Measurements from ENCODE around the gene MAST2.

MAST2 gene

GRCh38 chr1:45814776-45815175 lies 11.4 kb downstream of the MAST2 start:
- Histone ChIP-seq H3K27me3 (ENCODE audit: insufficient read depth, insufficient read length) (no peaks in the 10 kb centered on the region), H3K36me3 (ENCODE audit: insufficient read depth, insufficient read length, low read length) (peaks cover 43% of the 10 kb centered on the region), H3K9ac (ENCODE audit: insufficient read length, low read depth) (no peak overlapping the region), H3K4me3 (ENCODE audit: insufficient read length, low read depth) (no peak overlapping the region), H3K4me1 (ENCODE audit: insufficient read depth, insufficient read length) (no peaks in the 10 kb centered on the region), H3K9me3 (ENCODE audit: insufficient read depth, low read length) (no peaks in the 10 kb centered on the region)
- DNase-seq (ENCODE audit: low read depth, low spot score) = no peak
- no peak for TF ChIP-seq ZNF274 (IDR thresholded peaks at IDR 0.05; ENCODE audit: low read depth, low read length)
- TF ChIP-seq SUZ12 (IDR thresholded peaks at IDR 0.05; ENCODE audit: extremely low read depth, insufficient read depth, insufficient read length) = no peak
- no peak for TF ChIP-seq YY1 (IDR thresholded peaks at IDR 0.05; ENCODE audit: insufficient read depth, insufficient read length)

- TF ChIP-seq YY1 (IDR thresholded peaks at IDR 0.05; ENCODE audit: insufficient read depth, insufficient read length) (no peak), SUZ12 (IDR thresholded peaks at IDR 0.05; ENCODE audit: extremely low read depth, insufficient read depth, insufficient read length) (no peak), ZNF274 (IDR thresholded peaks at IDR 0.05; ENCODE audit: low read depth, low read length) (no peak)
- H3K36me3 ChIP-seq (ENCODE audit: insufficient read depth, insufficient read length, low read length) = peaks cover 45% of the 10 kb centered on the region
- no peaks in the 10 kb centered on the region for H3K4me1 ChIP-seq (ENCODE audit: insufficient read depth, insufficient read length)
- H3K9me3 ChIP-seq (ENCODE audit: insufficient read depth, low read length) = 0 out of 2 replicates have a peak, but pooled peaks cover 1% of the 10 kb centered on the region
- H3K27me3 ChIP-seq (ENCODE audit: insufficient read depth, insufficient read length) = no peaks in the 10 kb centered on the region
- H3K9ac ChIP-seq (ENCODE audit: insufficient read length, low read depth) = no peak overlapping the region
- H3K4me3 ChIP-seq (ENCODE audit: insufficient read length, low read depth) = no peak overlapping the region
- DNase-seq (ENCODE audit: low read depth, low spot score) = no peak
These were observed 12.5 kb downstream of the MAST2 start for GRCh38 chr1:45815667-45816458.

GRCh38 chr1:45820173-45820572 lies 16.8 kb downstream of the MAST2 start:
- TF ChIP-seq ZNF274 (IDR thresholded peaks at IDR 0.05; ENCODE audit: low read depth, low read length) (no peak), YY1 (IDR thresholded peaks at IDR 0.05; ENCODE audit: insufficient read depth, insufficient read length) (no peak), SUZ12 (IDR thresholded peaks at IDR 0.05; ENCODE audit: extremely low read depth, insufficient read depth, insufficient read length) (no peak)
- Histone ChIP-seq H3K4me1 (ENCODE audit: insufficient read depth, insufficient read length) (no peaks in the 10 kb centered on the region), H3K9me3 (ENCODE audit: insufficient read depth, low read length) (peaks cover 6% of the 10 kb centered on the region; the same call in 1 of the 2 replicates), H3K9ac (ENCODE audit: insufficient read length, low read depth) (no peak overlapping the region), H3K4me3 (ENCODE audit: insufficient read length, low read depth) (no peak overlapping the region), H3K36me3 (ENCODE audit: insufficient read depth, insufficient read length, low read length) (peaks cover 35% of the 10 kb centered on the region), H3K27me3 (ENCODE audit: insufficient read depth, insufficient read length) (no peaks in the 10 kb centered on the region)
- no peak for DNase-seq (ENCODE audit: low read depth, low spot score)

GRCh38 chr1:45820788-45821187 lies 17.4 kb downstream of the MAST2 start:
- no peaks in the 10 kb centered on the region for H3K27me3 ChIP-seq (ENCODE audit: insufficient read depth, insufficient read length)
- DNase-seq (ENCODE audit: low read depth, low spot score) = no peak
- no peak overlapping the region for H3K4me3 ChIP-seq (ENCODE audit: insufficient read length, low read depth)
- H3K9ac ChIP-seq (ENCODE audit: insufficient read length, low read depth) = no peak overlapping the region
- peaks cover 6% of the 10 kb centered on the region; the same call in 1 of the 2 replicates for H3K9me3 ChIP-seq (ENCODE audit: insufficient read depth, low read length)
- H3K36me3 ChIP-seq (ENCODE audit: insufficient read depth, insufficient read length, low read length) = peaks cover 38% of the 10 kb centered on the region
- H3K4me1 ChIP-seq (ENCODE audit: insufficient read depth, insufficient read length) = no peaks in the 10 kb centered on the region
- no peak for TF ChIP-seq SUZ12 (IDR thresholded peaks at IDR 0.05; ENCODE audit: extremely low read depth, insufficient read depth, insufficient read length)
- TF ChIP-seq YY1 (IDR thresholded peaks at IDR 0.05; ENCODE audit: insufficient read depth, insufficient read length) = no peak
- no peak for TF ChIP-seq ZNF274 (IDR thresholded peaks at IDR 0.05; ENCODE audit: low read depth, low read length)

GRCh38 chr1:45822644-45823043 lies 19.2 kb downstream of the MAST2 start:
- DNase-seq (ENCODE audit: low read depth, low spot score) = no peak
- H3K4me1 ChIP-seq (ENCODE audit: insufficient read depth, insufficient read length) = no peaks in the 10 kb centered on the region

GRCh38 chr1:45824607-45825006 lies 21.2 kb downstream of the MAST2 start:
- no peak for DNase-seq (ENCODE audit: low read depth, low spot score)
- Histone ChIP-seq H3K27me3 (ENCODE audit: insufficient read depth, insufficient read length) (no peaks in the 10 kb centered on the region), H3K4me3 (ENCODE audit: insufficient read length, low read depth) (no peak overlapping the region), H3K9ac (ENCODE audit: insufficient read length, low read depth) (no peak overlapping the region), H3K4me1 (ENCODE audit: insufficient read depth, insufficient read length) (no peaks in the 10 kb centered on the region), H3K36me3 (ENCODE audit: insufficient read depth, insufficient read length, low read length) (peaks cover 53% of the 10 kb centered on the region), H3K9me3 (ENCODE audit: insufficient read depth, low read length) (peaks cover 6% of the 10 kb centered on the region; the same call in 1 of the 2 replicates)
- TF ChIP-seq SUZ12 (IDR thresholded peaks at IDR 0.05; ENCODE audit: extremely low read depth, insufficient read depth, insufficient read length) (no peak), YY1 (IDR thresholded peaks at IDR 0.05; ENCODE audit: insufficient read depth, insufficient read length) (no peak), ZNF274 (IDR thresholded peaks at IDR 0.05; ENCODE audit: low read depth, low read length) (no peak)

More at GRCh38 chr1:45822644-45823043, 19.2 kb downstream of the MAST2 start:
- H3K9ac ChIP-seq (ENCODE audit: insufficient read length, low read depth) = no peak overlapping the region
- H3K27me3 ChIP-seq (ENCODE audit: insufficient read depth, insufficient read length) = no peaks in the 10 kb centered on the region
- H3K36me3 ChIP-seq (ENCODE audit: insufficient read depth, insufficient read length, low read length) = peaks cover 43% of the 10 kb centered on the region
- peaks cover 6% of the 10 kb centered on the region; the same call in 1 of the 2 replicates for H3K9me3 ChIP-seq (ENCODE audit: insufficient read depth, low read length)
- TF ChIP-seq ZNF274 (IDR thresholded peaks at IDR 0.05; ENCODE audit: low read depth, low read length) (no peak), YY1 (IDR thresholded peaks at IDR 0.05; ENCODE audit: insufficient read depth, insufficient read length) (no peak), SUZ12 (IDR thresholded peaks at IDR 0.05; ENCODE audit: extremely low read depth, insufficient read depth, insufficient read length) (no peak)
- no peak overlapping the region for H3K4me3 ChIP-seq (ENCODE audit: insufficient read length, low read depth)

- Histone ChIP-seq H3K9ac (ENCODE audit: insufficient read length, low read depth) (no peak overlapping the region), H3K9me3 (ENCODE audit: insufficient read depth, low read length) (no peaks in the 10 kb centered on the region), H3K4me3 (ENCODE audit: insufficient read length, low read depth) (no peak overlapping the region), H3K4me1 (ENCODE audit: insufficient read depth, insufficient read length) (no peaks in the 10 kb centered on the region), H3K27me3 (ENCODE audit: insufficient read depth, insufficient read length) (no peaks in the 10 kb centered on the region), H3K36me3 (ENCODE audit: insufficient read depth, insufficient read length, low read length) (peaks cover 63% of the 10 kb centered on the region)
- TF ChIP-seq SUZ12 (IDR thresholded peaks at IDR 0.05; ENCODE audit: extremely low read depth, insufficient read depth, insufficient read length) (no peak), YY1 (IDR thresholded peaks at IDR 0.05; ENCODE audit: insufficient read depth, insufficient read length) (no peak), ZNF274 (IDR thresholded peaks at IDR 0.05; ENCODE audit: low read depth, low read length) (no peak)
- no peak for DNase-seq (ENCODE audit: low read depth, low spot score)
These were observed 23.8 kb downstream of the MAST2 start for GRCh38 chr1:45827256-45827655.

Measured in NT2/D1 (cell line).